ENCODE measurements around the gene HAS3.
"Not testable (repeated sequence)": the region's sequence is repeated elsewhere in the genome, so short reads cannot be mapped to it uniquely, and the experiment has no call there.

DNA sequence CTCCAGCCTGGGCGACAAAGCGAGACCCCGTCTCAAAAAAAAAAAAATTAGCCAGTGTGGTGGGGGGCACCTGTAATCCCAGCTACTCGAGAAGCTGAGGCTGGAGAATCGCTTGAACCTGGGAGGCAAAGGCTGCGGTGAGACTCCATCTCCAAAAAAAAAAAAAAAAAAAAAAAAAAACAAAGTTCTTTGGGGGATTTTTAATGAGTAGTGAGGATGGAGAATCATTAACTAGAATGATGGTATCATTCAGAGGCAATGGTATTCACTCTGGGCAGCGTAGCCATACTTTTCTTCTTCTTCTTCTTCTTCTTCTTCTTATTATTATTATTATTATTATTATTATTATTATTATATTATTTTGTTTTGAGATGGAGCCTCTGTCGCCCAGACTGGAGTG, 42.0 kb upstream of the HAS3 start:
- TF ChIP-seq, protein P1, sequence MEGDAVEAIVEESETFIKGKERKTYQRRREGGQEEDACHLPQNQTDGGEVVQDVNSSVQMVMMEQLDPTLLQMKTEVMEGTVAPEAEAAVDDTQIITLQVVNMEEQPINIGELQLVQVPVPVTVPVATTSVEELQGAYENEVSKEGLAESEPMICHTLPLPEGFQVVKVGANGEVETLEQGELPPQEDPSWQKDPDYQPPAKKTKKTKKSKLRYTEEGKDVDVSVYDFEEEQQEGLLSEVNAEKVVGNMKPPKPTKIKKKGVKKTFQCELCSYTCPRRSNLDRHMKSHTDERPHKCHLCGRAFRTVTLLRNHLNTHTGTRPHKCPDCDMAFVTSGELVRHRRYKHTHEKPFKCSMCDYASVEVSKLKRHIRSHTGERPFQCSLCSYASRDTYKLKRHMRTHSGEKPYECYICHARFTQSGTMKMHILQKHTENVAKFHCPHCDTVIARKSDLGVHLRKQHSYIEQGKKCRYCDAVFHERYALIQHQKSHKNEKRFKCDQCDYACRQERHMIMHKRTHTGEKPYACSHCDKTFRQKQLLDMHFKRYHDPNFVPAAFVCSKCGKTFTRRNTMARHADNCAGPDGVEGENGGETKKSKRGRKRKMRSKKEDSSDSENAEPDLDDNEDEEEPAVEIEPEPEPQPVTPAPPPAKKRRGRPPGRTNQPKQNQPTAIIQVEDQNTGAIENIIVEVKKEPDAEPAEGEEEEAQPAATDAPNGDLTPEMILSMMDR (IDR thresholded peaks at IDR 0.05): not testable (repeated sequence)
- TF ChIP-seq POLR2AphosphoS5, POLR2A (IDR thresholded peaks at IDR 0.05): not testable (repeated sequence)
